Measurements from ENCODE around the gene COX18. TPM values are rescaled to one million over a fixed set of nuclear protein-coding genes. Genes with fewer than 3 reads are reported as not detected.

Gene COX18
- total RNA-seq, 4 donors from 2014 or later = 13.2 to 21.2 (median 16.8) TPM

GRCh38 chr4:73053076-73053475, 16.4 kb downstream of the COX18 start:
- TF ChIP-seq CTCF (IDR thresholded peaks at IDR 0.05; ENCODE audit: low read depth) = no peak

- TF ChIP-seq CTCF (IDR thresholded peaks at IDR 0.05; ENCODE audit: low read depth) = no peak
These were observed 17.9 kb downstream of the COX18 start for GRCh38 chr4:73051625-73052024.

- no peak for TF ChIP-seq CTCF (IDR thresholded peaks at IDR 0.05; ENCODE audit: low read depth)
These were observed 23.6 kb downstream of the COX18 start for GRCh38 chr4:73045879-73046278.

DNA sequence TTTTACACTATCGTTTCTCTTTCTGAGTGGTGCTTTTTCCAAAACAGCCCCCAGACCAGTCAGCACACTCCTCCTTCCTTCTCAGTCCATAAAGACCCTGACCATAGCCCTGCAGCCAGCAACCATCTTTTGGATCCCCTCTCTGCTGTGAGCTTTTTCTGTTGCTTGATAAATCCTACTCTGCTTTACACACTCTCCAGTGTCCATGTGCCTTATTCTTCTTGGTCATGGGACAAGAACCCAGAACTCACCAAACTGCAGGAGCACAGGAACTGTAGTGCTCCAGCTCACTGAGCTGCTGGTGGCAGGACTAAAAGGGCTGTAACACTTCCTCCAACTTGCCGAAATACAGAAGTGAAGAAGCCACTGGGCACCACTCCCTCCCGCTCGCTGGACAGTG, 32.5 kb downstream of the COX18 start:
- no peak for TF ChIP-seq CTCF (IDR thresholded peaks at IDR 0.05; ENCODE audit: low read depth)

GRCh38 chr4:73036123-73036522, 33.4 kb downstream of the COX18 start:
- TF ChIP-seq CTCF (IDR thresholded peaks at IDR 0.05; ENCODE audit: low read depth) = no peak

DNA sequence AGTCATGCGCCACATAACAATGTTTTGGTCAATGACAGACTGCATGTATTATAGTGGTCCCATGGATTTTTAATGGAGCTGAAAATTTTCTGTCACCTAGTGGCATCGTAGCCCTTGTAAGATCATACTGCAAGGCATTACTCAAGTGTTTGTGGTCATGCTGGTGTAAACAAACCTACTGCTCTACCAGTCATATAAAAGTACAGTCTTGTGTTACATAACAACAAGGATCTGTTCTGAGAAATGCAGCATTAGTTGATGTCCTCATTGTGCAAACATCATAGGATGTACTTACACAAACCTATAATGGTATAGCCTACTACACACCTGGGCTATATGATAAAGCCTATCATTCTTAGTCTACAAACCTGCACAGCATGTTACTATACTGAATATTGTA, 34.6 kb downstream of the COX18 start:
- no peak for TF ChIP-seq CTCF (IDR thresholded peaks at IDR 0.05; ENCODE audit: low read depth)

DNA sequence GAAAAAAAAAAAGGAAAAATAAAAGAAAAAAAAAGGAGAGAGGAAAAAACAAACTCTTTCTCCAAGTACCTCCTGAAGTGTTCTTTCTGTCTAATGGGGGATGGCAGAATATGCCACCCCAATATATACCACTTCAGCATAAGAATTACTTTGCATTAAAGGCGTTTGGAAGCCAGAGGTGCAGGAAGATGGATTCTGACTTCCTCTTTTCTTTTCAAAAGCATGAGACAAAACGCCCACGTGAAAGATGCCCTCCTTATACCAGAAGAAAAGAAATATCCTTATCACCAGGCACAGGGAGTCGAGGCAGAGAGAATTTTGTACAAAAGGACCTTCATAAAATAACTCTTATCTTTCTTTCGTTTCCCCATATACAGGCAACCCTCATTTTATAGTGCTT, 40.9 kb downstream of the COX18 start:
- TF ChIP-seq CTCF (IDR thresholded peaks at IDR 0.05; ENCODE audit: low read depth) = no peak
